Activated T-cell treated with anti-CD3 and anti-CD28 coated beads, Interleukin-2, amount 50 U/mL, for 72 hours (primary cell): ENCODE data around the gene TRAPPC2. TPM values are rescaled to one million over a fixed set of nuclear protein-coding genes. Genes with fewer than 3 reads are reported as not detected.

Experiments used
- ATAC-seq, 2 donors: fragments of 150-1000 bp; cut with Tn5 transposase; replicated peaks in 1 of 2; 2 replicates each; pipeline ENCODE4 v1.10.0; 2021; ENCODE audit warnings: moderate library complexity in 2 of 2, mild to moderate bottlenecking in 1 of 2
- DNase-seq, 2 donors: peaks; one replicate each; pipeline ENCODE4 v3.0.0; 2021 to 2022; ENCODE audit warnings: mixed read lengths in 1 of 2
- H3K27ac Mint-ChIP-seq: one replicate; pipeline ENCODE4 v1.8.0; 2022; ENCODE audit warnings: mild to moderate bottlenecking, moderate library complexity, mixed read lengths
- H3K27me3 Mint-ChIP-seq: one replicate; pipeline ENCODE4 v1.8.0; 2022; ENCODE audit warnings: low read depth, mixed read lengths
- H3K36me3 Mint-ChIP-seq, 2 donors: one replicate each; pipeline ENCODE4 v1.8.0; 2022; ENCODE audit warnings: mixed read lengths in 2 of 2, mild to moderate bottlenecking in 1 of 2; ENCODE audit not compliant: insufficient read depth in 2 of 2
- H3K4me1 Mint-ChIP-seq: one replicate; pipeline ENCODE4 v1.8.0; 2022; ENCODE audit warnings: low read depth, mixed read lengths
- H3K4me3 Mint-ChIP-seq, 2 donors: one replicate each; pipeline ENCODE4 v1.8.0; 2022; ENCODE audit warnings: mild to moderate bottlenecking in 2 of 2, mixed read lengths in 2 of 2, moderate library complexity in 2 of 2
- H3K9me3 Mint-ChIP-seq, 2 donors: one replicate each; pipeline ENCODE4 v1.8.0; 2022; ENCODE audit warnings: mixed read lengths in 2 of 2
- total RNA-seq, 2 donors: library from RNA; stranded (reverse); gene quantifications; one replicate each; pipeline ENCODE4 v1.2.3, GENCODE V29; 2022

Gene TRAPPC2
- 10 to 100 TPM; 21.8 to 26.2 TPM for total RNA-seq

- DNase-seq (peak; percentile 88 to 93), ATAC-seq (peak; percentile 96 to 99)
- Mint-ChIP-seq H3K9me3 (no peaks in the 10 kb centered on the region), H3K4me3 (peak within 1 kb of the TSS; percentile 96 to 98), H3K36me3 (peaks cover 9 to 28% of the 10 kb centered on the region in 2 donors), H3K27ac (peak within 1 kb of the TSS; percentile 97), H3K4me1 (peaks cover 54% of the 10 kb centered on the region), H3K27me3 (no peaks in the 10 kb centered on the region)
Measured at GRCh38 chrX:13734278-13735172, at the start of gene TRAPPC2, which contains the start of gene OFD1. Gene TRAPPC2, minus strand, starts transcription at chrX:13734620. Its CDS starts 14,657 bp downstream, at chrX:13719963. Gene OFD1, plus strand, starts transcription at chrX:13734748. Its CDS starts 324 bp downstream, at chrX:13735072.

GRCh38 chrX:13780868-13781427 is 46.5 kb upstream of the TRAPPC2 start:
- no peak for ATAC-seq
- H3K4me3 Mint-ChIP-seq, result no peak overlapping the region
- no peak for DNase-seq
- H3K4me1 Mint-ChIP-seq, result no peaks in the 10 kb centered on the region
- H3K9me3 Mint-ChIP-seq, result no peaks in the 10 kb centered on the region
- no peak overlapping the region for H3K27ac Mint-ChIP-seq
- H3K27me3 Mint-ChIP-seq, result peaks cover 12% of the 10 kb centered on the region
- H3K36me3 Mint-ChIP-seq, result no peaks in the 10 kb centered on the region

GRCh38 chrX:13778916-13779315 is 44.5 kb upstream of the TRAPPC2 start:
- H3K27me3 Mint-ChIP-seq, result peaks cover 12% of the 10 kb centered on the region

GRCh38 chrX:13776387-13776786 is 42.0 kb upstream of the TRAPPC2 start:
- Mint-ChIP-seq H3K27me3 (peaks cover 6% of the 10 kb centered on the region), H3K9me3 (no peaks in the 10 kb centered on the region), H3K4me1 (no peaks in the 10 kb centered on the region), H3K4me3 (no peak overlapping the region), H3K27ac (no peak overlapping the region), H3K36me3 (peaks cover 4 to 7% of the 10 kb centered on the region in 2 donors)
- no peak for ATAC-seq
- DNase-seq, result no peak

More at GRCh38 chrX:13778916-13779315, 44.5 kb upstream of the TRAPPC2 start:
- Mint-ChIP-seq H3K27ac (peak overlapping the region; percentile 77), H3K36me3 (no peaks in the 10 kb centered on the region), H3K4me3 (no peak overlapping the region), H3K9me3 (no peaks in the 10 kb centered on the region), H3K4me1 (no peaks in the 10 kb centered on the region)
- peak in 1 of 2 donors; percentile 44 for ATAC-seq
- no peak for DNase-seq

GRCh38 chrX:13775837-13776236 is 41.4 kb upstream of the TRAPPC2 start:
- Mint-ChIP-seq H3K27me3 (peaks cover 6% of the 10 kb centered on the region), H3K27ac (no peak overlapping the region), H3K9me3 (no peaks in the 10 kb centered on the region), H3K4me1 (no peaks in the 10 kb centered on the region), H3K4me3 (no peak overlapping the region), H3K36me3 (peaks cover 4 to 7% of the 10 kb centered on the region in 2 donors)
- DNase-seq, result no peak
- no peak for ATAC-seq

- H3K27ac Mint-ChIP-seq, result no peak overlapping the region
- H3K4me3 Mint-ChIP-seq, result no peak overlapping the region
- H3K36me3 Mint-ChIP-seq, result peaks cover 4 to 11% of the 10 kb centered on the region in 2 donors
- H3K27me3 Mint-ChIP-seq, result peaks cover 6% of the 10 kb centered on the region
- no peaks in the 10 kb centered on the region for H3K4me1 Mint-ChIP-seq
- no peak for DNase-seq
- no peaks in the 10 kb centered on the region for H3K9me3 Mint-ChIP-seq
- no peak for ATAC-seq
Measured at GRCh38 chrX:13774696-13775095, 40.3 kb upstream of the TRAPPC2 start.

GRCh38 chrX:13770013-13770535 is 35.7 kb upstream of the TRAPPC2 start:
- Mint-ChIP-seq H3K4me1 (no peaks in the 10 kb centered on the region), H3K4me3 (no peak overlapping the region), H3K9me3 (no peaks in the 10 kb centered on the region), H3K27me3 (peaks cover 15% of the 10 kb centered on the region), H3K27ac (no peak overlapping the region), H3K36me3 (peaks cover 12 to 31% of the 10 kb centered on the region in 2 donors)
- ATAC-seq (no peak), DNase-seq (no peak)

- Mint-ChIP-seq H3K36me3 (peaks cover 12 to 31% of the 10 kb centered on the region in 2 donors), H3K4me1 (no peaks in the 10 kb centered on the region), H3K27me3 (peaks cover 15% of the 10 kb centered on the region), H3K27ac (no peak overlapping the region), H3K9me3 (no peaks in the 10 kb centered on the region), H3K4me3 (no peak overlapping the region)
- no peak for ATAC-seq
- no peak for DNase-seq
Measured at GRCh38 chrX:13768939-13769338, 34.5 kb upstream of the TRAPPC2 start.

GRCh38 chrX:13764765-13765164 is 30.3 kb upstream of the TRAPPC2 start:
- Mint-ChIP-seq H3K36me3 (peaks cover 10 to 22% of the 10 kb centered on the region in 2 donors), H3K27ac (peak overlapping the region; percentile 42)

GRCh38 chrX:13764281-13764680 is 29.9 kb upstream of the TRAPPC2 start:
- H3K4me1 Mint-ChIP-seq, result peaks cover 5% of the 10 kb centered on the region

More at GRCh38 chrX:13764765-13765164, 30.3 kb upstream of the TRAPPC2 start:
- Mint-ChIP-seq H3K4me3 (no peak overlapping the region), H3K4me1 (peaks cover 5% of the 10 kb centered on the region), H3K27me3 (peaks cover 15% of the 10 kb centered on the region), H3K9me3 (no peaks in the 10 kb centered on the region)
- ATAC-seq, result no peak
- DNase-seq, result no peak

GRCh38 chrX:13763489-13763888 is 29.1 kb upstream of the TRAPPC2 start:
- H3K27me3 Mint-ChIP-seq, result peaks cover 15% of the 10 kb centered on the region

More at GRCh38 chrX:13764281-13764680, 29.9 kb upstream of the TRAPPC2 start:
- H3K36me3 Mint-ChIP-seq, result peaks cover 10 to 22% of the 10 kb centered on the region in 2 donors
- no peak for ATAC-seq
- H3K4me3 Mint-ChIP-seq, result no peak overlapping the region
- no peaks in the 10 kb centered on the region for H3K9me3 Mint-ChIP-seq
- H3K27ac Mint-ChIP-seq, result no peak overlapping the region
- no peak for DNase-seq
- peaks cover 15% of the 10 kb centered on the region for H3K27me3 Mint-ChIP-seq

GRCh38 chrX:13761606-13762414 is 27.4 kb upstream of the TRAPPC2 start:
- Mint-ChIP-seq H3K36me3 (peaks cover 8 to 14% of the 10 kb centered on the region in 2 donors), H3K4me3 (no peak overlapping the region), H3K4me1 (peaks cover 5% of the 10 kb centered on the region), H3K9me3 (no peaks in the 10 kb centered on the region), H3K27ac (peak overlapping the region; percentile 57), H3K27me3 (peaks cover 14% of the 10 kb centered on the region)
- ATAC-seq (peak in 1 of 2 donors; percentile 41), DNase-seq (no peak)

More at GRCh38 chrX:13763489-13763888, 29.1 kb upstream of the TRAPPC2 start:
- Mint-ChIP-seq H3K27ac (no peak overlapping the region), H3K9me3 (no peaks in the 10 kb centered on the region), H3K4me3 (no peak overlapping the region), H3K36me3 (peaks cover 10 to 20% of the 10 kb centered on the region in 2 donors), H3K4me1 (peaks cover 5% of the 10 kb centered on the region)
- ATAC-seq, result no peak
- DNase-seq, result no peak
